H9 (cell line): Measurements from ENCODE around the gene HEG1. TPM values are rescaled to one million over a fixed set of nuclear protein-coding genes. Genes with fewer than 3 reads are reported as not detected.

Source experiments
- DNase-seq: peaks from one replicate; pipeline ENCODE4 v3.0.0-alpha.2; 2017
- H2AFZ ChIP-seq: one replicate; pipeline ENCODE4 v1.6.1; 2013; ENCODE audit warnings: mild to moderate bottlenecking, low read length, control low read depth, moderate library complexity
- H2AK5ac ChIP-seq: 2 replicates; pipeline ENCODE4 v1.6.1; 2013; ENCODE audit warnings: low read length, control low read depth, mixed read lengths; ENCODE audit not compliant: insufficient read length
- H2BK120ac ChIP-seq: one replicate; pipeline ENCODE4 v1.6.1; 2013; ENCODE audit warnings: low read depth, mild to moderate bottlenecking, low read length, control low read depth, inconsistent platforms; ENCODE audit not compliant: poor library complexity, severe bottlenecking
- H2BK12ac ChIP-seq: 2 replicates; pipeline ENCODE4 v1.6.1; 2013; ENCODE audit warnings: low read length, control low read depth, mixed read lengths, low read depth; ENCODE audit not compliant: insufficient read length
- H2BK15ac ChIP-seq: 2 replicates; pipeline ENCODE4 v1.6.1; 2013; ENCODE audit warnings: low read depth, low read length, control low read depth
- H2BK20ac ChIP-seq: one replicate; pipeline ENCODE4 v1.6.1; 2013; ENCODE audit warnings: low read depth, mild to moderate bottlenecking, low read length, control low read depth, inconsistent platforms; ENCODE audit not compliant: poor library complexity, severe bottlenecking
- H2BK5ac ChIP-seq: 2 replicates; pipeline ENCODE4 v1.6.1; 2013; ENCODE audit warnings: low read length, control low read depth, mixed read lengths; ENCODE audit not compliant: insufficient read length
- H3K14ac ChIP-seq: 2 replicates; pipeline ENCODE4 v1.6.1; 2013; ENCODE audit warnings: low read length, control low read depth; ENCODE audit not compliant: insufficient read depth
- H3K18ac ChIP-seq: 2 replicates; pipeline ENCODE4 v1.6.1; 2013; ENCODE audit warnings: low read depth, mild to moderate bottlenecking, mixed read lengths, low read length, control low read depth; ENCODE audit not compliant: insufficient read length
- H3K23ac ChIP-seq: 2 replicates; pipeline ENCODE4 v1.6.1; 2013; ENCODE audit warnings: low read length, control low read depth, mixed read lengths, low read depth; ENCODE audit not compliant: insufficient read length
- H3K23me2 ChIP-seq: 2 replicates; pipeline ENCODE4 v1.6.1; 2013; ENCODE audit warnings: low read depth, mild to moderate bottlenecking, mixed read lengths, low read length, control low read depth; ENCODE audit not compliant: insufficient read length, poor library complexity, severe bottlenecking
- H3K27ac ChIP-seq: 2 replicates; pipeline ENCODE4 v1.5.1; 2013; ENCODE audit warnings: low read length, control low read depth, mixed read lengths, low read depth; ENCODE audit not compliant: insufficient read length
- H3K27me3 ChIP-seq: 2 replicates; pipeline ENCODE4 v1.6.1; 2013; ENCODE audit warnings: low read length, control low read depth, inconsistent platforms; ENCODE audit not compliant: insufficient read depth
- H3K4ac ChIP-seq: 2 replicates; pipeline ENCODE4 v1.6.1; 2013; ENCODE audit warnings: low read depth, mild to moderate bottlenecking, control low read depth, inconsistent platforms, low read length, moderate library complexity
- H3K4me1 ChIP-seq: 2 replicates; pipeline ENCODE4 v1.6.1; 2013; ENCODE audit warnings: low read length, control low read depth, inconsistent platforms; ENCODE audit not compliant: insufficient read depth
- H3K4me2 ChIP-seq: 2 replicates; pipeline ENCODE4 v1.6.1; 2013; ENCODE audit warnings: low read length, control low read depth, mixed read lengths; ENCODE audit not compliant: insufficient read length, insufficient read depth
- H3K56ac ChIP-seq: 2 replicates; pipeline ENCODE4 v1.6.1; 2013; ENCODE audit warnings: low read depth, mild to moderate bottlenecking, mixed read lengths, low read length, control low read depth; ENCODE audit not compliant: insufficient read length
- H3K79me1 ChIP-seq: 2 replicates; pipeline ENCODE4 v1.6.1; 2013; ENCODE audit warnings: low read depth, mild to moderate bottlenecking, moderate library complexity, low read length, control low read depth, inconsistent platforms; ENCODE audit not compliant: insufficient read depth, poor library complexity, severe bottlenecking
- H3K79me2 ChIP-seq: 2 replicates; pipeline ENCODE4 v1.6.1; 2013; ENCODE audit warnings: low read length, control low read depth, inconsistent platforms; ENCODE audit not compliant: insufficient read depth
- H3K9ac ChIP-seq: 2 replicates; pipeline ENCODE4 v1.6.1; 2013; ENCODE audit warnings: low read length, control low read depth, mixed read lengths; ENCODE audit not compliant: insufficient read length; ENCODE audit errors: extremely low read depth
- H3K9me3 ChIP-seq: one replicate; pipeline ENCODE4 v1.6.1; 2013; ENCODE audit warnings: low read depth, low read length, inconsistent platforms; ENCODE audit not compliant: control insufficient read depth
- H3T11ph ChIP-seq: one replicate; pipeline ENCODE4 v1.6.1; 2013; ENCODE audit warnings: mild to moderate bottlenecking, low read length, control low read depth, inconsistent platforms
- H4K20me1 ChIP-seq: one replicate; pipeline ENCODE4 v1.6.1; 2013; ENCODE audit not compliant: control insufficient read depth, insufficient read length, insufficient read depth
- H4K5ac ChIP-seq: 2 replicates; pipeline ENCODE4 v1.6.1; 2013; ENCODE audit warnings: low read depth, mild to moderate bottlenecking, mixed read lengths, low read length, control low read depth; ENCODE audit not compliant: insufficient read length
- H4K8ac ChIP-seq: replicated peaks from 2 replicates; pipeline ENCODE4 v1.6.1; 2013; ENCODE audit warnings: low read length, control low read depth, mixed read lengths, low read depth; ENCODE audit not compliant: insufficient read length
- H4K91ac ChIP-seq: 2 replicates; pipeline ENCODE4 v1.6.1; 2013; ENCODE audit warnings: low read depth, mild to moderate bottlenecking, moderate library complexity, mixed read lengths, low read length, control low read depth; ENCODE audit not compliant: insufficient read length
- H3K27ac Mint-ChIP-seq, 3 experiments: 2 replicates in 2 of 3; 3 replicates in 1 of 3; pipeline ENCODE4 v1.8.0; 2020 to 2021; ENCODE audit warnings: mixed read lengths in 3 of 3, mild to moderate bottlenecking in 1 of 3, moderate library complexity in 1 of 3
- H3K27me3 Mint-ChIP-seq: 2 replicates; pipeline ENCODE4 v1.8.0; 2021; ENCODE audit warnings: low read depth, mild to moderate bottlenecking, moderate library complexity, mixed read lengths
- H3K36me3 Mint-ChIP-seq, 3 experiments: 2 replicates in 2 of 3; 3 replicates in 1 of 3; pipeline ENCODE4 v1.8.0; 2020 to 2021; ENCODE audit warnings: low read depth in 3 of 3, mixed read lengths in 3 of 3; ENCODE audit not compliant: insufficient read depth in 1 of 3
- H3K4me1 Mint-ChIP-seq, 2 experiments: 2 replicates each; pipeline ENCODE4 v1.8.0; 2020; ENCODE audit warnings: mixed read lengths in 2 of 2
- H3K4me3 Mint-ChIP-seq, 2 experiments: 2 replicates in 1 of 2; 3 replicates in 1 of 2; pipeline ENCODE4 v1.8.0; 2020 to 2021; ENCODE audit warnings: mild to moderate bottlenecking in 2 of 2, mixed read lengths in 2 of 2, moderate library complexity in 1 of 2
- H3K9me3 Mint-ChIP-seq, 2 experiments: 2 replicates in 1 of 2; 3 replicates in 1 of 2; pipeline ENCODE4 v1.8.0; 2020; ENCODE audit warnings: mild to moderate bottlenecking in 2 of 2, mixed read lengths in 2 of 2, moderate library complexity in 1 of 2
- CTCF ChIP-seq: fragments of 200-600 bp; sonication (generic); conservative IDR thresholded peaks from 3 replicates; pipeline ENCODE4 v1.8.0; 2021; ENCODE audit warnings: antibody characterized with exemption, mild to moderate bottlenecking
- WGBS: extraction: QIAGEN DNeasy Blood & Tissue Kit; methylation state at CpG from one replicate; pipeline ENCODE4 v1.1.7; 2013; ENCODE audit warnings: missing lambda C conversion rate, low lambda C conversion rate, mixed read lengths; ENCODE audit not compliant: insufficient read length; ENCODE audit errors: extremely low coverage; 5-methylcytosine and 5-hydroxymethylcytosine counted together
- total RNA-seq: library from RNA; stranded (reverse); gene quantifications from 2 replicates; pipeline ENCODE4 v1.2.1, GENCODE V29; 2021

Gene HEG1
- total RNA-seq, 1 experiment from 2014 or later, result 10.3 TPM

GRCh38 chr3:124942613-124943012 lies 113.2 kb downstream of the HEG1 start:
- Histone ChIP-seq H2BK12ac (no peak overlapping the region), H4K91ac (no peak overlapping the region), H2BK5ac (no peak overlapping the region), H3K56ac (no peak overlapping the region), H3K79me1 (no peaks in the 10 kb centered on the region), H3K4me2 (no peak overlapping the region), H3K9ac (no peak overlapping the region), H2AFZ (no peak overlapping the region), H2BK15ac (no peak overlapping the region), H3K27me3 (no peaks in the 10 kb centered on the region), H3K27ac (no peak overlapping the region), H2AK5ac (no peak overlapping the region), H3K9me3 (no peaks in the 10 kb centered on the region), H3K14ac (no peak overlapping the region), H3K79me2 (no peaks in the 10 kb centered on the region), H3K4ac (no peak overlapping the region), H3K4me1 (no peaks in the 10 kb centered on the region), H4K8ac (no peak overlapping the region), H3K18ac (no peak overlapping the region), H3K23ac (no peak overlapping the region), H4K20me1 (no peaks in the 10 kb centered on the region), H3K23me2 (no peaks in the 10 kb centered on the region), H4K5ac (no peak overlapping the region), H3T11ph (no peak overlapping the region), H2BK120ac (no peak overlapping the region), H2BK20ac (no peak overlapping the region)
- Mint-ChIP-seq H3K4me3 (no peak overlapping the region), H3K27ac (no peak overlapping the region), H3K4me1 (no peaks in the 10 kb centered on the region), H3K9me3 (no peaks in the 10 kb centered on the region), H3K36me3 (no peaks in the 10 kb centered on the region), H3K27me3 (no peaks in the 10 kb centered on the region; the same call in 1 of the 2 replicates)
- WGBS, result no CpG with 5 or more reads among the region's 2 CpGs
- no peak for DNase-seq
- no peak for TF ChIP-seq CTCF
